SK-N-SH (cell line): ENCODE data around the gene EML1.

Source experiments
- CHD2 ChIP-seq: fragments of 150-350 bp; IDR thresholded peaks from 2 replicates; pipeline ENCODE4 v1.6.1; 2018; ENCODE audit warnings: low read length; ENCODE audit not compliant: partially characterized antibody
- CTCF ChIP-seq: fragments of 200-600 bp; sonication (generic); IDR thresholded peaks from 2 replicates; pipeline ENCODE4 v1.6.1; 2017; ENCODE audit warnings: antibody characterized with exemption, mild to moderate bottlenecking, moderate library complexity
- EZH2phosphoT487 ChIP-seq: fragments of 200-600 bp; sonication (generic); IDR thresholded peaks from 2 replicates; pipeline ENCODE4 v1.6.1; 2017; ENCODE audit warnings: low read depth, mixed run types, mild to moderate bottlenecking, antibody characterized with exemption, moderate library complexity, borderline replicate concordance
- FOSL2 ChIP-seq: IDR thresholded peaks from 2 replicates; pipeline ENCODE4 v1.4.0; 2012; ENCODE audit warnings: low read depth, mild to moderate bottlenecking, moderate library complexity, borderline replicate concordance
- POLR2AphosphoS5 ChIP-seq: IDR thresholded peaks from 2 replicates; pipeline ENCODE4 v1.6.1; 2012; ENCODE audit warnings: low read depth, low read length
- RAD21 ChIP-seq: IDR thresholded peaks from 2 replicates; pipeline ENCODE4 v1.6.1; 2012; ENCODE audit warnings: mild to moderate bottlenecking, low read length
- REST ChIP-seq: IDR thresholded peaks from 2 replicates; pipeline ENCODE4 v1.6.1; 2012; ENCODE audit warnings: mild to moderate bottlenecking, low read depth, low read length, moderate library complexity
- SIN3A ChIP-seq: IDR thresholded peaks from 2 replicates; pipeline ENCODE4 v1.6.1; 2012; ENCODE audit warnings: low read depth, mild to moderate bottlenecking, low read length, moderate library complexity, borderline replicate concordance
- TAF1 ChIP-seq: IDR thresholded peaks from 2 replicates; pipeline ENCODE4 v1.6.1; 2012; ENCODE audit warnings: low read depth, mild to moderate bottlenecking, low read length, moderate library complexity, borderline replicate concordance
- USF1 ChIP-seq: IDR thresholded peaks from 2 replicates; pipeline ENCODE4 v1.4.0; 2012; ENCODE audit warnings: low read depth, borderline replicate concordance
- USF2 ChIP-seq: fragments of 150-350 bp; IDR thresholded peaks from 2 replicates; pipeline ENCODE4 v1.6.1; 2017; ENCODE audit warnings: antibody characterized with exemption, low read length, low read depth, borderline replicate concordance
- YY1 ChIP-seq: IDR thresholded peaks from 2 replicates; pipeline ENCODE4 v1.4.0; 2012; ENCODE audit warnings: low read depth, mild to moderate bottlenecking

GRCh38 chr14:99819514-99819913 lies 26.3 kb downstream of the EML1 start:
- TF ChIP-seq CTCF, result no peak
- TF ChIP-seq EZH2phosphoT487, result no peak
- no peak for TF ChIP-seq USF2
- TF ChIP-seq CHD2, result no peak
- TF ChIP-seq RAD21, result no peak
- no peak for TF ChIP-seq YY1
- no peak for TF ChIP-seq REST
- no peak for TF ChIP-seq SIN3A
- TF ChIP-seq POLR2AphosphoS5, result no peak
- TF ChIP-seq USF1, result no peak
- TF ChIP-seq FOSL2, result no peak
- TF ChIP-seq TAF1, result no peak
